Measurements from ENCODE around the gene NEAT1. TPM values are rescaled to one million over a fixed set of nuclear protein-coding genes. Genes with fewer than 3 reads are reported as not detected.

Gene NEAT1
- total and polyA plus RNA-seq, 9 of the 15 experiments (the other 6 are each of a cell fraction or from before 2014, with no cell fraction given), result 20.1 to 389 (median 62.8) TPM

DNA sequence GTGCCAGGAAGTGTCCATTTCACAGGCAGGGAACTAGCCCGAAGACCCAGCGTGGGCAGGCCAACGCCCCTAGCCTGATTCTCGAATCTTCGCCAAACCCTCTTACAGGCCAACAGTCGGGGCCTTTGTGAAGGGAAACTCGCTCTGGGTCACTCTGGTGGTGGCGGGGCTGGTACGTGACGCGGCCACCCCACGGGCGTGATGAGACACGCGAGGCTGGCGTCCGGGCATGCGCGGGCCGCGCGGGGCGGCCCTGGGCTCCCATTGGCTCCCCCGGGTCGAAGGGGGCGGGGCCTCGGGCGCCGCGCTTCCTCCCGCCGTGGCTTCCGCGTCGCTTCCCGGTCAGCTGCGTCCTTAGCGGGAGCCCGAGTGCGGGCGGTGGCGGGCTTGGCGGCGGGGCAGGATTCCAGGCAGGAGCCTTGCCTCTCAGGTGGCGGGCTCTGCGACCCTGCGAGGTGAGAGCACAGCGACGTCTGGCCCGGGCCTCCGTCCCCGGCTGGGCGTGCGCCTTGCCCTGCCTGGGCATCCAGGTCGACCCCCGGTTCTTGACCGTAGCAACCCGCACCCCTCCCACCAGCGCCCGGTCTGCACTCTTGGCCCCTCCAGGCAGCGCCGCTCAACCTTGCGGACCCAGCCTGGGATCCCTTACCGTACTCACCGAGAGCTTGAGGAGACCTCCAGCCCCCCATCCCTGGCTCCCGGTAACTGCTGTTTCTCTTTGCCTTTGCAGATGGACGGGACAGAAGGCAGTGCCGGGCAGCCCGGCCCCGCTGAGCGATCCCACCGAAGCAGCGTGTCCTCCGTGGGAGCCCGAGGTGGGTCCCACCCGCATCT, 36.1 kb upstream of the NEAT1 start, which contains the start of gene FRMD8 (continued):
- no peak for TF ChIP-seq SAFB2 (IDR thresholded peaks at IDR 0.05; ENCODE audit: borderline replicate concordance, low read depth, low read length, severe bottlenecking)
- TF ChIP-seq ZNF263 (CRISPR knock-in tag; IDR thresholded peaks at IDR 0.05; ENCODE audit: borderline replicate concordance), result no peak
- TF ChIP-seq MTA3 (IDR thresholded peaks at IDR 0.05; ENCODE audit: borderline replicate concordance), result peak; percentile 96; the same call in 1 of the 2 replicates
- TF ChIP-seq, protein P1, sequence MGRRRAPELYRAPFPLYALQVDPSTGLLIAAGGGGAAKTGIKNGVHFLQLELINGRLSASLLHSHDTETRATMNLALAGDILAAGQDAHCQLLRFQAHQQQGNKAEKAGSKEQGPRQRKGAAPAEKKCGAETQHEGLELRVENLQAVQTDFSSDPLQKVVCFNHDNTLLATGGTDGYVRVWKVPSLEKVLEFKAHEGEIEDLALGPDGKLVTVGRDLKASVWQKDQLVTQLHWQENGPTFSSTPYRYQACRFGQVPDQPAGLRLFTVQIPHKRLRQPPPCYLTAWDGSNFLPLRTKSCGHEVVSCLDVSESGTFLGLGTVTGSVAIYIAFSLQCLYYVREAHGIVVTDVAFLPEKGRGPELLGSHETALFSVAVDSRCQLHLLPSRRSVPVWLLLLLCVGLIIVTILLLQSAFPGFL (CRISPR knock-in tag; IDR thresholded peaks at IDR 0.05), result no peak
- TF ChIP-seq TAF9B (IDR thresholded peaks at IDR 0.05; ENCODE audit: partially characterized antibody), result no peak
- TF ChIP-seq GABPB2 (CRISPR knock-in tag; conservative IDR thresholded peaks at IDR 0.05), result no peak
- no peak for TF ChIP-seq EWSR1 (IDR thresholded peaks at IDR 0.05; ENCODE audit: borderline replicate concordance, low read depth, partially characterized antibody)
- TF ChIP-seq XRCC3 (IDR thresholded peaks at IDR 0.05), result no peak
- 0 out of 4 replicates have a peak, but pooled peaks of 1 of the 2 experiments have one; percentile 43 for TF ChIP-seq FOXA3 (CRISPR knock-in tag; conservative IDR thresholded peaks at IDR 0.05 in 1 of 2, IDR thresholded peaks at IDR 0.05 in 1 of 2)
- TF ChIP-seq, protein P2, sequence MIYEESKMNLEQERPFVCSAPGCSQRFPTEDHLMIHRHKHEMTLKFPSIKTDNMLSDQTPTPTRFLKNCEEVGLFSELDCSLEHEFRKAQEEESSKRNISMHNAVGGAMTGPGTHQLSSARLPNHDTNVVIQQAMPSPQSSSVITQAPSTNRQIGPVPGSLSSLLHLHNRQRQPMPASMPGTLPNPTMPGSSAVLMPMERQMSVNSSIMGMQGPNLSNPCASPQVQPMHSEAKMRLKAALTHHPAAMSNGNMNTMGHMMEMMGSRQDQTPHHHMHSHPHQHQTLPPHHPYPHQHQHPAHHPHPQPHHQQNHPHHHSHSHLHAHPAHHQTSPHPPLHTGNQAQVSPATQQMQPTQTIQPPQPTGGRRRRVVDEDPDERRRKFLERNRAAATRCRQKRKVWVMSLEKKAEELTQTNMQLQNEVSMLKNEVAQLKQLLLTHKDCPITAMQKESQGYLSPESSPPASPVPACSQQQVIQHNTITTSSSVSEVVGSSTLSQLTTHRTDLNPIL (CRISPR knock-in tag; IDR thresholded peaks at IDR 0.05), result no peak
- 0 out of 2 replicates have a peak, but pooled peaks have one; percentile 22 for TF ChIP-seq IRF2 (CRISPR knock-in tag; IDR thresholded peaks at IDR 0.05)
- TF ChIP-seq, protein P3, sequence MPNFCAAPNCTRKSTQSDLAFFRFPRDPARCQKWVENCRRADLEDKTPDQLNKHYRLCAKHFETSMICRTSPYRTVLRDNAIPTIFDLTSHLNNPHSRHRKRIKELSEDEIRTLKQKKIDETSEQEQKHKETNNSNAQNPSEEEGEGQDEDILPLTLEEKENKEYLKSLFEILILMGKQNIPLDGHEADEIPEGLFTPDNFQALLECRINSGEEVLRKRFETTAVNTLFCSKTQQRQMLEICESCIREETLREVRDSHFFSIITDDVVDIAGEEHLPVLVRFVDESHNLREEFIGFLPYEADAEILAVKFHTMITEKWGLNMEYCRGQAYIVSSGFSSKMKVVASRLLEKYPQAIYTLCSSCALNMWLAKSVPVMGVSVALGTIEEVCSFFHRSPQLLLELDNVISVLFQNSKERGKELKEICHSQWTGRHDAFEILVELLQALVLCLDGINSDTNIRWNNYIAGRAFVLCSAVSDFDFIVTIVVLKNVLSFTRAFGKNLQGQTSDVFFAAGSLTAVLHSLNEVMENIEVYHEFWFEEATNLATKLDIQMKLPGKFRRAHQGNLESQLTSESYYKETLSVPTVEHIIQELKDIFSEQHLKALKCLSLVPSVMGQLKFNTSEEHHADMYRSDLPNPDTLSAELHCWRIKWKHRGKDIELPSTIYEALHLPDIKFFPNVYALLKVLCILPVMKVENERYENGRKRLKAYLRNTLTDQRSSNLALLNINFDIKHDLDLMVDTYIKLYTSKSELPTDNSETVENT (CRISPR knock-in tag; IDR thresholded peaks at IDR 0.05), result peak; percentile 15; the same call in 1 of the 2 replicates
- TF ChIP-seq, protein P4, sequence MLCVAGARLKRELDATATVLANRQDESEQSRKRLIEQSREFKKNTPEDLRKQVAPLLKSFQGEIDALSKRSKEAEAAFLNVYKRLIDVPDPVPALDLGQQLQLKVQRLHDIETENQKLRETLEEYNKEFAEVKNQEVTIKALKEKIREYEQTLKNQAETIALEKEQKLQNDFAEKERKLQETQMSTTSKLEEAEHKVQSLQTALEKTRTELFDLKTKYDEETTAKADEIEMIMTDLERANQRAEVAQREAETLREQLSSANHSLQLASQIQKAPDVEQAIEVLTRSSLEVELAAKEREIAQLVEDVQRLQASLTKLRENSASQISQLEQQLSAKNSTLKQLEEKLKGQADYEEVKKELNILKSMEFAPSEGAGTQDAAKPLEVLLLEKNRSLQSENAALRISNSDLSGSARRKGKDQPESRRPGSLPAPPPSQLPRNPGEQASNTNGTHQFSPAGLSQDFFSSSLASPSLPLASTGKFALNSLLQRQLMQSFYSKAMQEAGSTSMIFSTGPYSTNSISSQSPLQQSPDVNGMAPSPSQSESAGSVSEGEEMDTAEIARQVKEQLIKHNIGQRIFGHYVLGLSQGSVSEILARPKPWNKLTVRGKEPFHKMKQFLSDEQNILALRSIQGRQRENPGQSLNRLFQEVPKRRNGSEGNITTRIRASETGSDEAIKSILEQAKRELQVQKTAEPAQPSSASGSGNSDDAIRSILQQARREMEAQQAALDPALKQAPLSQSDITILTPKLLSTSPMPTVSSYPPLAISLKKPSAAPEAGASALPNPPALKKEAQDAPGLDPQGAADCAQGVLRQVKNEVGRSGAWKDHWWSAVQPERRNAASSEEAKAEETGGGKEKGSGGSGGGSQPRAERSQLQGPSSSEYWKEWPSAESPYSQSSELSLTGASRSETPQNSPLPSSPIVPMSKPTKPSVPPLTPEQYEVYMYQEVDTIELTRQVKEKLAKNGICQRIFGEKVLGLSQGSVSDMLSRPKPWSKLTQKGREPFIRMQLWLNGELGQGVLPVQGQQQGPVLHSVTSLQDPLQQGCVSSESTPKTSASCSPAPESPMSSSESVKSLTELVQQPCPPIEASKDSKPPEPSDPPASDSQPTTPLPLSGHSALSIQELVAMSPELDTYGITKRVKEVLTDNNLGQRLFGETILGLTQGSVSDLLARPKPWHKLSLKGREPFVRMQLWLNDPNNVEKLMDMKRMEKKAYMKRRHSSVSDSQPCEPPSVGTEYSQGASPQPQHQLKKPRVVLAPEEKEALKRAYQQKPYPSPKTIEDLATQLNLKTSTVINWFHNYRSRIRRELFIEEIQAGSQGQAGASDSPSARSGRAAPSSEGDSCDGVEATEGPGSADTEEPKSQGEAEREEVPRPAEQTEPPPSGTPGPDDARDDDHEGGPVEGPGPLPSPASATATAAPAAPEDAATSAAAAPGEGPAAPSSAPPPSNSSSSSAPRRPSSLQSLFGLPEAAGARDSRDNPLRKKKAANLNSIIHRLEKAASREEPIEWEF (CRISPR knock-in tag; IDR thresholded peaks at IDR 0.05), result no peak; the same call in 1 of the 2 replicates

All from K562 (cell line).